Suppressor macrophage (primary cell): Measurements from ENCODE around the gene RAB26.

Experiments
- DNase-seq, 4 experiments: peaks; one replicate each; pipeline ENCODE4 v3.0.0-alpha.2; 2020 to 2022

The RAB26 gene

DNA sequence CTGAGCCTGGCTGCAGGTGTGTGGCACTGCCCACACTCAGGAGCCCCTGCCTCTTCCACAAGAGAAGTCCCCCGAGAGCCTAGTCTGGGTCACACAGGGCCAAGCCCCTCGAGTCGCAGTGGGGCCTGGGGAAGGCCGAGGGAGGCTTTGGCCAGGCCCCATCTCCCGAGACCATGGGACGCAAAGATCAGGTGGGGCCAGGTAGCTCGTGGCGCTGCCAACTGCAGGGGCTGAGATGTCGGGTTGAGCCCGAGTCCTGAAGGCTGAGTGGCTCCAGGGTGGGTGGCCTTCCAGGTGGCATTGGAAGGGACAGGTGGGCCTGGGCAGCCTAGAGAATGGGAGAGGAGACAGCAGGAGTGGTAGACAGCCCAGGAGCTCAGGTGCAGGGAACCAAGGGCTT is 13.5 kb downstream of the RAB26 start:
- no peak for DNase-seq

DNA sequence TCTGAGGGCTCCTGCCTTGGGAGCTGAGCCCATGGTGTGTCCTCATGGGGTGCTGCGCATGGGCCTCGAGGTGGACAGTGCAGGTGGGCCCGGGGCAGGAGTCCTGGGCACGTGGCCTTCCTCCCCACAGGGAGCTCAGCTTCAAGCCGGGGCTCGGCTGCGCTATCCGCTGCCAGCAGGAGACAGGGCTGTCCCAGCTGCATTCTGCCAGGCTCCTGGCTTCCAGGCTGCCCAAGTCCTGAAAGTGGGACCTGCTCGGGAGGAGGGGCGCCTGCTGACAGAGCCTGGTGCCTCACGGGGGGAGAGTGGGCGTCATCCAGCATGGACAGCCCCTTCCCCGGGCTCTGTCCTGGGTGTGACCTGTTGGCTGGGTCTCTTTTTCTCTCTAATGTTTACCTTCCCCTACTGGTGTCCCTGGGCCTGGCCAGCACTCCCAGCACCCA is 14.3 kb downstream of the RAB26 start:
- DNase-seq = no peak

DNA sequence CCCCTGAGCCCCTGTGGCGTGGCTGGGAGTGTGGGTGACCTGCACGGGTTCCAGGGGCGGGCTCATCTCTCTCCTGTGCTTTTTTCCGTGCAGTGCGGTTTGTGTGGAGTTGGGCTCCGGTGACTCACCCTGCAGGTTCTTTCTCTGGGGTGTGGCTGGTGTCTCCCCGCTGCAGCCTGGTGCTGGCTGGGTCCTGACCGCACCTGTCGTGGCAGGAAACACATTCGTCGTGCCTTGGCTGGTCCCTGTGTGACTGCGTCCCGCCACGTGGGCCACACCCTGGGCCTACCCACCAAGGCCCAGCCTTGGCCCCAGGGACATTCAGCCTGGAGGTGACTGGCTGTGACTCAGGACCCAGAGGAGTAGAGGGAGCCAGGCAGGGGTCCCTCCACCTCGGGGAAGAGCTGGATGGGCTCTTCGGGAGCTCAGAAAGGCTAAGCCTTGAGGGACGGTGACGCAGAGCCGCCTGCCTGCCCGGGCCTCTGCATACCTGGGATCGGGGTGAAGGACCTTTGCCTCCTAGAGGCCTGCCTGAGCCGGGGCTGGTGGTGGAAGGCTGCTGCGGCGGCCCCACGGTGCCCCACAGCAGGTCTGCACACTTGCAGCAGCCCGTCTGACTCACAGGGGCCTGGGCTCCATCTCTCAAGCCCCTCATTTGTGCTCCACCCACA is 14.9 kb downstream of the RAB26 start:
- DNase-seq = no peak

GRCh38 chr16:2165861-2166260 is 17.4 kb downstream of the RAB26 start:
- DNase-seq = no peak

DNA sequence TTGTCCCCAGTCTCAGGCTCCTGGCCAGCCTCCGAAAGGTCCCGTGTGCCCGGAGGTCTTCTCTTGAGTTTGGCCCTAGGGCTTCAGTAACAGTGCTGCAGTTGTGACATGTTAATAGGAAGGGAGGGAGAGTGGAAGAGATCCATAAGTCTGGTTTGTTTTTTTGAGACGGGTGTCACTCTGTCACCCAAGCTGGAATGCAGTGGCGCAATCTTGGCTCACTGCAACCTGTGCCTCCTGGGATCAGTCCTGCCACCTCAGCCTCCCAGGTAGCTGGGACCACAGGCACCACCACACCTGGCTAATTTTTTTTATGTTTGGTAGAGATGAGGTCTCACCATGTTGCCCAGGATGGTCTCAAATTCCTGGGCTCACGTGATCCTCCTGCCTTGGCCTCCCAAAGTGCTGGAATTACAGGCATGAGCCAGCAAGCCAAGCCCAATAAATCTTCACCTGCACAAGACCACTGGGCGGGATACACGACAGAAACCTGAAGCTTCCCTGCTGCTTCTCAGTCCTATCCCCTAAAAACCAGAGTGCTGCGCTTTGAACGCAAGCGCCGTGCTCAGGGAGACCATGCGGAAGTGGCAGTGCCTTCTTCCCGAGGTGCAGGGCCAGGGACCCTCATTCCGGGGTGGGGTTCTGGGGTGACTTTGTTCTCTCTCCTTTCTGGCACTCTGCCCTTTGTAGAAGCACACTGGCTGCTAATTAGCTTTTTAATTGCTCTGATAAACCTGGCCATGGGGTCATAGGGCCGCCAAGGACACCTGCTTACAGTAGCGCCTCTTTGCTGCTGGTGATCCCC is 18.0 kb downstream of the RAB26 start:
- no peak for DNase-seq

DNA sequence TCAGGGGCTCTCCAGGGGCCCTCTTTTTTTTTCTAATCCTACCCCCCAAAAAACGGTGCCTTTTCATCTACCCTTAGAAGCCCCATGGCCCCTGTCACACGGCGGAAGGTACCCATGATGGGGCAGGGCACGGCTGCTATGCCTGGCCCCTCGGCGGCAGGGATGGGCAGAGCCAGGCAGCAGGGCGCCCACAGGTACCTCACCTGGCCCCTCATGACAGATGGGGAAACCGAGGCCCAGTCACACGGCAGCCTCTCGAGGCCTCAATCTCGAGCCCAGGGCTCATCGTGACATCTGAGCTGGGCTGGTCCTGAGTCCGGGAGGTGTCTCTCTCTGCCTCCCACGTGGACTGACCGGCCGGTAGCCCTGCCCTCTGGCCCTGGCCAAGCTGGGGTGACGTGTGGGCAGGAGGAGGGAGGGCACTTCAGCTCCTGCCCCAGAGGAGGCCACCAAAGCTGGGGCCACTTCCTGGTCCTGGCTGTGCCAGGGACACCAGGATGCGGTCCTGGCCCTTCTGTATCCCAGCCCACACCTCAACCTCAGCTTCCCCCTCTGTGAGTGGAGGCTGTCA is 18.7 kb downstream of the RAB26 start:
- DNase-seq = no peak

DNA sequence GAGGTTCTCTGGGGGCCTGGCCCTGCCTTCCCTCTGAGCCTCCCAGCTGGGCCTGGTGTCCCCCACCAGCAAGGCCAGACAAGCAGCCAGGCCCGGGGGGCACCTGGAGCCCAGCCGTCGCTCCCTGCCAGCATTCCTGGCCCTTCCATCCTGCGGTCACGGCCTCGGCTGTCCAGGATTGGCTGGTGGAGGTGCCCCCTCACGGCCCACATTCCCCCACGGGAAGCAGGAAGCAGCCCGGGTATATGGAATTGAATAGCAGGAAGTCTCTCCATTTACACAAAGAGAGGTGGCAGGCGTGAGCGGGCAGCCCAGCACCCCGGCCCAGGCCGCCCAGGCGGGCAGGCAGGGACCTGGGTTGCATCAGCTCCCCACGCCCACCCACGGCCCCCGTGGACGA is 21.7 kb downstream of the RAB26 start:
- DNase-seq = no peak

GRCh38 chr16:2170587-2171435 is 22.4 kb downstream of the RAB26 start:
- DNase-seq = no peak

- no peak for DNase-seq
These were observed 23.3 kb downstream of the RAB26 start for GRCh38 chr16:2171601-2172178.

DNA sequence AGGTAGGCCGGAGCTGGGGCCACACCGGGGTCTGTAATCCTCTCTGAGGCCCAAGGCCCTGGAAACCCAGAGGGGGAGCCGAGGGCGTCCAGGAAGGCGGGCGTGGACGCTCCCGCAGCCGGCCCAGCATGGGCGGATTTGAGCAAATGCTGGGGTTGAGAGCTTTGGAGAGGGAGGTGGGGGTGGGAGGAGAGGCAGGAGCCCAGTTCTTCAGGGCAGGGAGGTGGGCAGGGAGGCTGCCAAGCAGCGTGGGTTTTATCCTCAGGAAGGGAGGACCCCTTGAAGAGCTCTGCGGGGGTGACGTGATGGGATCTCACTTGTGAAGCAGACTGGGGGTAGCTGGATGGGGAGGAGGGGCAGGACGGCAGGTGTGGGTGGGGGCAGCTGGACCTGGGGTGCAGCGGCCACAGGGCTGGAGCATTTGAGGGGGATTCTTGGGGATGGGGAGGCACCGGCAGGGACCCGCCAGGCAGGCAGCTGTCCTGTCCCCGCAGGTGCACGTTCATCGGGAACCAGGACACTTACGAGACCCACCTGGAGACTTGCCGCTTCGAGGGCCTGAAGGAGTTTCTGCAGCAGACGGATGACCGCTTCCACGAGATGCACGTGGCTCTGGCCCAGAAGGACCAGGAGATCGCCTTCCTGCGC is 24.4 kb downstream of the RAB26 start:
- no peak for DNase-seq

- no peak for DNase-seq
These were observed 24.9 kb downstream of the RAB26 start for GRCh38 chr16:2173366-2173765.

GRCh38 chr16:2173916-2174315 is 25.5 kb downstream of the RAB26 start:
- DNase-seq = no peak

DNA sequence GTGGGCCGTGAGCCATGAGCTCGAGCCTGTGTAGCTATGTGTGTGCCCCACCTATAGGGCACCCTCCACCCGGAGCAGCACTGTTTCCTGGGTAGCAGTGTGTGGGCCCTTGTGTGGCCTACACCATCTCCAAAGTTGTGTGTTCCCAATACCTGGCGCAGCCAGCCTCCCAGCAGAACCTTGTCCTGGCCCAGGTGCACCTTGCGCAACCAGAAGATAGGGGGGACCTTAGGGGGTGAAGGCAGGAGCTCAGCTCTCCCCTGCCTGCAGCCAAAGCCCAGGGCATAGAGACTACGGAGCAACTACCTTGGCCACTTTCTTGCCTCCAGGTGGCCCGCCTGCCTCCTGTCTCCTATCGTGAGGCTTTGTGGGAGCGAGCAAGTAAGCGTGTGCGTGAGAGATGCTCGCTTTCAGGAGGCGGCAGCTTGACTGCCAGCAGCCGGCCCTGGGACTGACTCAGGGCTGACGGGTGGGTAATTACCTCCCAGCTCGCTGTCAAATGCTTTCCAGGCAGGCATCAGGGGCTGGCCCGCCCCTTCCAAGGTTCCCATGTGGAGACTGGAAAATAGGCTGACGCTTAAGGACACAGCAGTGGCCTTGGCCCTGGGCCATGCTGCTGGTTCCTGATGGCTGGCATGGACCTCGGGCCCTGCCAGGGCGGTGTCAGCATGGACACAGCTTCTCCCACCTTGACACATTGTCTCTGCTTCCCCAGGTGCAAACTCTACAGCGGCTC is 26.1 kb downstream of the RAB26 start:
- DNase-seq = no peak

- no peak for DNase-seq
These were observed 27.0 kb downstream of the RAB26 start for GRCh38 chr16:2175454-2175853.

- DNase-seq = no peak
These were observed 27.6 kb downstream of the RAB26 start for GRCh38 chr16:2176047-2176446.

DNA sequence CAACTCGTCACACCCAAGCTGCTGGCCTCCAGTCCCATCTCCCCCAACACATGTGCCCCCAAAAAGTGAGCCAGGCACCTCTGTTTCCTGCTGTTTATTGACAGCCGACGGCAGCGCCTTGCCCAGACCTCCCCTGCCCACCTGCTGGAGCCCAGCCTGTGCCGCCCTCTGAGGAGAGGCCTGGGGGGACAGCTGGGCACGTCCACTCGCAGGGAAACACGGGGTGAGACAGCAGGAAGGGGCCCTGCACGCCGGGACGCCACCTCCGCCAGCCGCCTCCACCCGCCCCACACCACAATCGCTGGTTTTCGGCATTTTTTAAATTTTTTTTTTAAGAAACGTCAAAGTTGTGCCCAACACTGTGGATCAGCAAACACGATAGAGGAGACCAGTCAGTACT is 28.7 kb downstream of the RAB26 start:
- no peak for DNase-seq

DNA sequence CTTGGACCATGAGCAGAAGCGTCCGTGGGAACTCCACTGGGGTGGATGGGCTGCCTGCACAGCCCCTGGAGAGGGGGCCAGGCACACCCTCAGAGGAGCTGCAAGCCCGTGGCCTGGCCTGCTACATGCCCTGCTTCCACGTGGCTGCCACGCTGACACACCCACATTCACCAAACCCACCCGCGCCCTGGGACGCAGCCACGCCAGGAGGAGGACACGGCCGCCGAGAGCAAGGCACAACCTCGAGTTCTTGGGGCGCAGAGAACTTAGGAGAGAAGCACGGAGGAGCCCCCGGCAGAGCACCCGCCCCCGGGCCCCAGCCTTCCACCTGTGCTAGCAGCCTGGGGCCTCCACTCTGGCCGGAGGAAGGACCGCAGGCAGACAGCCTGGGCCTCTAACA is 29.1 kb downstream of the RAB26 start:
- no peak for DNase-seq

- peak; percentile 16 to 67 (median 38) for DNase-seq
These were observed 30.1 kb downstream of the RAB26 start for GRCh38 chr16:2178321-2179106.

DNA sequence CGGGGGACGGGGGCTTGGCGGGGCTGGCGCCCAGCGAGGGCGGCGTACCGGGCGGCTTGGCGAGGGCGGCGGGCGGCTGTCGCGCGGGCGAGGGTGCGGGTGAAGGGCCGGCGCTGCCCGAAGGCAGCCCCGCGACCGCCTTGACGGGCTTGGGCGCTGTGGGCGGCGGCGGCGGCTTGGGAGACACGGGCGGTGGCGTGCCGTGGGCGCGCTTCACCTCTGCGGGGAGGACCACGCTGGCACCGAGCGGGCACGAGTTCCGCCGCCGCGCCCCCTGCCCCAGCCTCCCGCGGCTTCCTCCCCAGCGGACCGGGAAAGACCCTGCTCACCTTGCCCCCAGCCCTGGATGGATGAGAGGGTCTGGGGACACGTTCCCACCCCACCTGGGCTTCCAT is 30.7 kb downstream of the RAB26 start:
- no peak for DNase-seq

DNA sequence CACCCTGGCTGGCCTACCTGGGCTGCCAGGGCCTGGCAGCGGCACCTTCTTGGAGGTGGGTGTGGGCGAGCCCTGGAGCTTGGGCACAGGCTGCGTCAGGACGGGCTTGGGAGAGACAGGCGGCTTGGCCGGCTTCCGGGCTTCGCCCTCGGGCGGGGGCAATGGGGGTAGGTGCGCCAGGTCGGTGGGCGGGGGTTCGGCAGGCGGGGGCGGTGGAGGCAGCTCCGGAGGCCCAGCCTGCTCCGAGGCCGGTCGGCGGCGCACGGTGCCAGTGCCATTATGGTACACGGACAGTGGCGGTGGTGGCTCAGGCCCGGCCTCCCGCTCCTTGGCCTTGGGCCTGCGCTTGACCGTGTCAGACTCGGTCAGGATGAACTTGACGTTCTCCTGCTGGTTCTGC is 31.2 kb downstream of the RAB26 start:
- no peak for DNase-seq

GRCh38 chr16:2180461-2180860 is 32.0 kb downstream of the RAB26 start:
- no peak for DNase-seq
